ENCODE measurements around the gene LEMD3.

LEMD3 gene

GRCh38 chr12:65170209-65170881 is 962 bp downstream of the LEMD3 start:
- peak; percentile 70 for DNase-seq (ENCODE audit: low spot score)

DNA sequence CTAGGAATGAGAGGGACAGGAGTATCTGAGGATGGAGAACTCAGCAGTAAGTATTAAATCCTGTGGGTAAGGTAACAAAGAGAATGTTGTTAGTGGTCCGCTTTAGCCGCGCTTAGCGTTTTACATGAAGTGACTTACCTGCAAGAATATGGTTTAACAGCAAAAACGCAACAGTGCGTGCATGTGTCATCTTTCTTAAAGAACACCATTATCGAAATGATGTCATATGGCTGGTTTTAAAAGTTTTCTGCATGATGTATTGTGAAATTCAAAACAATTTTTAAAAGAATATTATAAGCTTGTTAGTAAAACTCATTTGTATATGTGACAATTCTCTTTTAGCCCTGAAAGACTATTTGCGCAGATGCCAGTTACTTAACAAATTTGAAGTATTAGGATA is 1.7 kb downstream of the LEMD3 start:
- DNase-seq (ENCODE audit: low spot score), result no peak

- no peak for DNase-seq (ENCODE audit: low spot score)
These were observed 2.5 kb downstream of the LEMD3 start for GRCh38 chr12:65171870-65172269.

GRCh38 chr12:65175385-65175784 is 6.0 kb downstream of the LEMD3 start:
- no peak for DNase-seq (ENCODE audit: low spot score)

- DNase-seq (ENCODE audit: low spot score), result no peak
These were observed 12.8 kb downstream of the LEMD3 start for GRCh38 chr12:65182012-65182739.

DNA sequence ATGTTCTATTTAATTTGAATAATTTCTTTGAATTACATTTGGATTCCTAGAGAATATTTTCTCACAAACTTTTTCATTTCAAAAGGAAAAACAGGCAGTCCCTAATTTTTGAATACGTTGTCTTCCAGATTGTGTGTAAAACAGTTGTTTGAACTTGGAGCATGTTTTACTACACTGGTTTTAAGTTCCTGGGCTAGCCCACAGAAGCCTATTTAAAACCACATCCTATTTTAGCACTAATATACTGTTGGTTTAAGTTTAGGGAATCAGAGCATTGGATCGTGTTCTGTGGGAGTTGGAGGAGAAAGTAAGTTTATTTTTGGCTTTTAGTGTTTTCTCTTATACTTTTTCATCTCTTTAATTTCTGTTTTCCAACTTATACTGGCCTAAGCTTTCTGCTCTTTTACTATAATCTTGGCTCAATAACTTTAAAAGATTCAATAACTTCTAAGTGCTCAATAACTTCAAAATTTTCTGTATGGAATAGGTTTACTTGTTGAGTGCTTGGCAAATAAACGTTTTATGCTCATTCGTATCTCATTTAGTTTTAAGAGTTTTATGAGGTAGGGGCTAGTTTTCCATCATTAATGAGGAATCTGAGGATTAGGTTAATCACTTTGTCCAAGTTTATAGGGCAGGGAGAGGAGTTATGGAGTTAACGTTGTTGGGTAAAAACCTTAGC is 14.9 kb downstream of the LEMD3 start:
- no peak for DNase-seq (ENCODE audit: low spot score)

DNA sequence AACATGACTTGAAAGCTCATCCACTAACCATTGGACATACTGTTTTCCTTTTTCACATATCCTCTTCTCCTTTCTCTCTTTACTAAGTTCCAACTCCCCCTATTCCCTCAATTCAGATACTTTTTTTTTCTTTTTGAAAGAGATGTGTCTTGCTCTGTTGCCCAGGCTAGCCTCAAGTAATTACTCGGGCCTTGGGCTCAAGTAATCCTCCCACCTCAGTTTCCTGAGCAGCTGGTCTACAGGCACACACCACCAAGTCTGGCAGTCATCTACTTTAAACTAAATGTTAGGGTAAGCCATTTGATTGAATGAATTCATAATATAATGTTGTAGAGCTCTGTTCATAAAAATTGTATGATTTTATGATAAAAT is 15.5 kb downstream of the LEMD3 start:
- DNase-seq (ENCODE audit: low spot score), result no peak

- DNase-seq (ENCODE audit: low spot score), result no peak
These were observed 18.3 kb downstream of the LEMD3 start for GRCh38 chr12:65187665-65188064.

DNA sequence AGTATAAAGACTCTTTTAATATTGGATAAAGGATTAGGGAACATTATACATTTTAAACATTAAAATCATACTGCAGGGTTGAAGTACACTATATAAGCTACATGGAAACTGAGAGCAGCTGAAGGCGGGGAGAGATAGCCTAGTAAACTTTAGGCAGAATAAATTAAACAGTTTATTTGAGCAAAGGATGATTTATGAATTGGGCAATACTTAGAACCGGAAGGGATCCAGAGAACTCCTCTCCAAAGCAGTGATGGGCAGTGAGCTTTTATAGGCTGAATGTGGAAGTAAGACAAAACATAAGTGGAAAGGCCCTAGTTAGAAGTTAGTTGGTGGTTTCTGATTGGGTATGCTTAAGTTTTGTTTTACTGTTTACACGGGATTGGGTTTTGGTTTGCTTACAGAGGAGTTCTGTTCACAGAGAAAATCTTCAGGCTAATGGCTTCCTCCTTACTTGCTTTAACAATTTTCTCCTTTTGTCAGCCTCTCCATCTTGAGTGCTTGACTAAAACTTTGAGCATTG is 18.9 kb downstream of the LEMD3 start:
- no peak for DNase-seq (ENCODE audit: low spot score)

- DNase-seq (ENCODE audit: low spot score), result no peak
These were observed 19.8 kb downstream of the LEMD3 start for GRCh38 chr12:65189028-65189718.

- DNase-seq (ENCODE audit: low spot score), result no peak
These were observed 23.7 kb downstream of the LEMD3 start for GRCh38 chr12:65192963-65193516.

DNA sequence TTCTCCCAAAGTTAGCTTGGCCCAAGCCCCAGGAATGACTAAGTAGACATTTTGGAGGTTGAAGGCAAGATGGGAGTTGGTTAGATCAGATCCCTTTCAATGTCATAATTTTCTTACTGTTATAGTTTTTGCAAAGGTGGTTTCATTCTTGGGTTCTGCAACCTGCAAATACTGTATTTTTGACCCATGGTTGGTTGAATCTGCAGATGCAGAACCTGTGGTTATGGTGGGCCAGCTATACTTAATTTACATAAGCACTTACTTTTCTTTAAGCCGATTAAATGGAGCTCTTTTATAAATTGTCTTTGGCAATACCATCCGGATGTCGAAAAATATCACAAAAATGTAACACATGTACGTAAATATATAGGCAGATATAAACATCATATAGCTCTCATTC is 25.6 kb downstream of the LEMD3 start:
- DNase-seq (ENCODE audit: low spot score), result no peak

DNA sequence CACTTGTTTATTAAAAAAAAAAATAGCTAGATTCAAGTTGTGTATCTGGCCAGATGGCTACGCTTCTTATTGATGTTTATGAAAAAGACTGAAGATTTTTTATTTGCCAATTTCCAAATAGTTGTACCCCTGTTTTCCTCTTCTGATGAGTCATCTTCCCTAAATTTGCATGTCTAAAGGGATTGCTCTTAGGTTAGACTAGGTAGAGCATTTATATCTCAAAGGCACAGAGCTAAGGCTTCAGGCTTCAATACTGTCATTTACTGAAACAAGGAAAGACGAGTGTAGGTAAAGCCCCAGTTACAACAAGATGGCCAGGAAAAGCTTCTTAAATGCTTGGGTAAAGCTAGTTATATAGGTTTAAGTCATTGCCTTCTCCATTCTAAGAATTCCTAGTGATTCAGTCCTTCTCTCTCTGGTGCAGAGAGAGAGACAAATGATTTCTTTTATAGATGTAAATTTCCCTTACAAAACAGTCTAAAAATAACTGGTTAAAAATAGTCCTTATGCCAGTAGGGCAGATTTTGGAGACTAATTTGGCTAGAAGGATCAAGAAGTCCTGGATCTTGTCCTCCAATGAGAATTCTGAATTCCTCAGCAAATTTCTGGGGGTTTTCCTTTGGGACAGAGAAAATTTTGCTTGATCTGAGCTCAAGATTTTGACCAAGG is 26.1 kb downstream of the LEMD3 start:
- DNase-seq (ENCODE audit: low spot score), result no peak

- DNase-seq (ENCODE audit: low spot score), result no peak
These were observed 27.6 kb downstream of the LEMD3 start for GRCh38 chr12:65196762-65197567.

- DNase-seq (ENCODE audit: low spot score), result no peak
These were observed 30.2 kb downstream of the LEMD3 start for GRCh38 chr12:65199604-65200003.

DNA sequence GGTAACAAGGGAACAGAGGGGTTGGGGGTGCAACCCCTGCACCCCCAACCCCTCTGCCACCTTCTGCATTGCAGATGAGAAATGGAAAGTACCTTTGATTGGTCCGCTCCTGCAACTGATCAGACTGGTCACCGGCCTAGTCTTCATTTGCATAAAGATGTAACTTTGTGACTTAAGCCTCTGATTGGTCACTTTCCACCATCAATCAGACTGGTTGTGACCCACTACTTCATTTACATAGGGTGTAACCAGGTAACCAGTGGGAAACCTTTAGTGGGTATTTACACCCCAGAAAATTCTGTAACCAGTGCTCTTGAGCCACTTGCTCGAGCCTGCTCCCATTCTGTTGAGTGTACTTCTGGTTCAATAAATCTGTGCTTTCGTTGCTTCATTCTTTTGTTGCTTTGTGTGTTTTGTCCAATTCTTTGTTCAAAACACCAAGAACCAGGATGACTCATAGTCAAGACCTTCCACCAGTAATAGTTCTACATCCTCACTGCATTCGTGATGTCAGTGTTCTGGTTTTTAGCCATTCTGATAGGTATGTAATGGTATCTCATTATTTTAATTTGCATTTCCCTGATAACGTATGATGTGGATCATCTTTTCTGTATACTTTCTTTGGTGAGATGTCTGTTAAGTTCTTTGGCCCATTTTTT is 30.8 kb downstream of the LEMD3 start:
- DNase-seq (ENCODE audit: low spot score), result no peak

- no peak for DNase-seq (ENCODE audit: low spot score)
These were observed 34.0 kb downstream of the LEMD3 start for GRCh38 chr12:65203376-65203775.

GRCh38 chr12:65204886-65205525 is 35.6 kb downstream of the LEMD3 start:
- no peak for DNase-seq (ENCODE audit: low spot score)

DNA sequence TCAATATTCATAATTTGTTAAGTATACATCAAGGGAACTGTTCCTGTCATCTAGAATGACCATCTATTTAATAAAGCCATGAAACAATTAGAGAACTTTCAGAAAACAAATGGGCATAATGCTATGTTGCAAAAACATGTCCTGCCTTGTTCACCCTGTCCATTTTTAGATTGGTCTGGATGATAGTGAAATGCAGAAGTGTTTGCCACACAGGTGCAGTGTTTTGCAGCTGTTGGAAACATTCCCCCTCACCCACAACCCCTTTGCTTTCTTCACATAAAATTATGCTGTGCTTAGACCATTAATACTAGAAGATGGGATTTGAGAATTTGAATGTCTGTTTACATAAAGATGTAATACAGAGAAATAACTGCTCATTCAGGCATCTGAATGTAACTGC is 36.5 kb downstream of the LEMD3 start:
- DNase-seq (ENCODE audit: low spot score), result no peak

GRCh38 chr12:65208125-65208524 is 38.7 kb downstream of the LEMD3 start:
- DNase-seq (ENCODE audit: low spot score), result no peak

Data from Ammon's horn (tissue), 1 donor.